PC-9 (cell line): ENCODE measurements around the gene EXT2. TPM values are rescaled to one million over a fixed set of nuclear protein-coding genes. Genes with fewer than 3 reads are reported as not detected.

Experiments
- BruUV-seq: library from RNA; stranded (reverse); fragments of 400-500 nt; replicated peaks from 2 replicates; lab custom pipeline; 2021; lab: Mats Ljungman, UMichigan
- CTCF ChIA-PET: fragments of 300-600 bp; sonication (Branson Sonifier 250); formaldehyde crosslinking; loops from one replicate; lab custom pipeline; 2022; ENCODE audit warnings: antibody characterized with exemption; lab: Charles Lee
- POLR2A ChIA-PET: fragments of 300-600 bp; sonication (Branson Sonifier 250); formaldehyde crosslinking; loops from one replicate; lab custom pipeline; 2022; ENCODE audit warnings: antibody characterized with exemption; ENCODE audit not compliant: unreplicated experiment; lab: Charles Lee
- DNase-seq, 2 experiments: peaks; one replicate each; pipeline versions ENCODE4 v3.0.0 to v3.0.0-alpha.2; 2015 to 2022; ENCODE audit warnings: mixed read lengths in 1 of 2
- H2AFZ ChIP-seq: fragments of 200-600 bp; sonication (generic); 2 replicates; pipeline ENCODE4 v1.8.1; 2017; ENCODE audit warnings: antibody characterized with exemption
- H3F3A ChIP-seq: fragments of 200-600 bp; sonication (generic); 2 replicates; pipeline ENCODE4 v1.8.1; 2017; ENCODE audit warnings: antibody characterized with exemption, mild to moderate bottlenecking, low read depth; ENCODE audit not compliant: insufficient read depth
- H3K27ac ChIP-seq: fragments of 200-600 bp; sonication (generic); 2 replicates; pipeline ENCODE4 v1.6.1; 2016; ENCODE audit warnings: mixed run types
- H3K27me3 ChIP-seq: fragments of 200-600 bp; sonication (generic); 2 replicates; pipeline ENCODE4 v1.6.1; 2016; ENCODE audit warnings: low read depth, mixed run types; ENCODE audit not compliant: insufficient read depth
- H3K36me3 ChIP-seq: fragments of 200-600 bp; sonication (generic); 2 replicates; pipeline ENCODE4 v1.6.1; 2016; ENCODE audit warnings: low read depth, mixed run types
- H3K4me1 ChIP-seq: fragments of 200-600 bp; sonication (generic); replicated peaks from 2 replicates; pipeline ENCODE4 v1.6.1; 2016; ENCODE audit warnings: mixed run types; ENCODE audit not compliant: insufficient read depth
- H3K4me2 ChIP-seq: fragments of 200-600 bp; sonication (generic); 2 replicates; pipeline ENCODE4 v1.6.1; 2017; ENCODE audit warnings: mixed run types
- H3K4me3 ChIP-seq: fragments of 200-600 bp; sonication (generic); 2 replicates; pipeline ENCODE4 v1.6.1; 2016; ENCODE audit warnings: mixed run types
- H3K79me2 ChIP-seq: fragments of 200-600 bp; sonication (generic); 2 replicates; pipeline ENCODE4 v1.6.1; 2017; ENCODE audit warnings: low read depth, mixed run types
- H3K9me2 ChIP-seq: fragments of 200-600 bp; sonication (generic); 2 replicates; pipeline ENCODE4 v1.8.1; 2017; ENCODE audit warnings: mild to moderate bottlenecking; ENCODE audit not compliant: insufficient read depth
- H3K9me3 ChIP-seq: fragments of 200-600 bp; sonication (generic); 2 replicates; pipeline ENCODE4 v1.8.1; 2016; ENCODE audit warnings: low read depth; ENCODE audit not compliant: insufficient read depth
- H4K20me1 ChIP-seq: fragments of 200-600 bp; sonication (generic); 2 replicates; pipeline ENCODE4 v1.8.1; 2017; ENCODE audit not compliant: insufficient read depth
- EZH2 ChIP-seq: fragments of 200-600 bp; sonication (generic); IDR thresholded peaks from 2 replicates; pipeline ENCODE4 v1.8.0; 2017; ENCODE audit warnings: antibody characterized with exemption, low read depth
- intact Hi-C: fragments of 100-400 bp; cut with micrococcal nuclease; formaldehyde crosslinking; loops from one replicate; pipeline ENCODE4 v1.10.0; 2022; ENCODE audit not compliant: unreplicated experiment
- total RNA-seq: library from RNA; stranded (reverse); gene quantifications from 2 replicates; pipeline ENCODE4 v1.2.3, GENCODE V29; 2021
- TF ChIP-seq, protein P1 (sequence below): fragments of 200-600 bp; sonication (generic); conservative IDR thresholded peaks from 2 replicates; pipeline ENCODE4 v1.6.1; 2017; ENCODE audit warnings: mixed run types, antibody characterized with exemption, mild to moderate bottlenecking, moderate library complexity

Gene EXT2
- total RNA-seq, 1 experiment from 2014 or later = 72.4 TPM

DNA sequence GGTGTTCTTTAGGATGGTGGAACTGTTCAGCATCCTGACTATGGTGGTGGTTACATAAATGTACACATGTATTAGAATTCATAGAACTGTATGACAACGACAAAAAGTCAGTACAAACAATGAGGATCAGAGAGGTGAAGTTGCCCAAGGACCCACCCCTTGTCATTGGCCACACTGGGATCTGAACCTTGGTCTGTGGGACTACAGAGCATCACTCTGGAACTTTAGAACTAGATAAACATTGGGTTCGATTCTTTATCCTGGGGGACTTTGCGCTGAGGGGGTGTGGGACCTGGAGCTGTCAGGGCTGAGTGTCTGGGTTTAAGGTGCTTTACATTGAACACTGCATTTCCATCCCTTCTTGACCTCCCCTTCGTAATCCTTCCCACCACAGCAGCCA is 12.8 kb upstream of the EXT2 start:
- TF ChIP-seq EZH2 = no peak
- TF ChIP-seq, protein P1, sequence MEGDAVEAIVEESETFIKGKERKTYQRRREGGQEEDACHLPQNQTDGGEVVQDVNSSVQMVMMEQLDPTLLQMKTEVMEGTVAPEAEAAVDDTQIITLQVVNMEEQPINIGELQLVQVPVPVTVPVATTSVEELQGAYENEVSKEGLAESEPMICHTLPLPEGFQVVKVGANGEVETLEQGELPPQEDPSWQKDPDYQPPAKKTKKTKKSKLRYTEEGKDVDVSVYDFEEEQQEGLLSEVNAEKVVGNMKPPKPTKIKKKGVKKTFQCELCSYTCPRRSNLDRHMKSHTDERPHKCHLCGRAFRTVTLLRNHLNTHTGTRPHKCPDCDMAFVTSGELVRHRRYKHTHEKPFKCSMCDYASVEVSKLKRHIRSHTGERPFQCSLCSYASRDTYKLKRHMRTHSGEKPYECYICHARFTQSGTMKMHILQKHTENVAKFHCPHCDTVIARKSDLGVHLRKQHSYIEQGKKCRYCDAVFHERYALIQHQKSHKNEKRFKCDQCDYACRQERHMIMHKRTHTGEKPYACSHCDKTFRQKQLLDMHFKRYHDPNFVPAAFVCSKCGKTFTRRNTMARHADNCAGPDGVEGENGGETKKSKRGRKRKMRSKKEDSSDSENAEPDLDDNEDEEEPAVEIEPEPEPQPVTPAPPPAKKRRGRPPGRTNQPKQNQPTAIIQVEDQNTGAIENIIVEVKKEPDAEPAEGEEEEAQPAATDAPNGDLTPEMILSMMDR = no peak
- H3K27ac ChIP-seq = no peak overlapping the region
- H3K4me3 ChIP-seq = no peak overlapping the region
- no peak overlapping the region for H3K4me2 ChIP-seq
- CTCF ChIA-PET = no interaction called here
- H3K36me3 ChIP-seq = no peaks in the 10 kb centered on the region
- no peak overlapping the region for H2AFZ ChIP-seq
- DNase-seq = no peak
- intact Hi-C loops = no loop called here
- no peaks in the 10 kb centered on the region for H3K9me2 ChIP-seq
- H3K4me1 ChIP-seq = no peaks in the 10 kb centered on the region
- H3K9me3 ChIP-seq = 0 out of 2 replicates have a peak, but pooled peaks cover 2% of the 10 kb centered on the region
- H3K79me2 ChIP-seq = no peaks in the 10 kb centered on the region
- no peaks in the 10 kb centered on the region for H3F3A ChIP-seq
- no TSS peak for BruUV-seq
- no peaks in the 10 kb centered on the region for H3K27me3 ChIP-seq
- no peaks in the 10 kb centered on the region for H4K20me1 ChIP-seq
- POLR2A ChIA-PET = no interaction called here

DNA sequence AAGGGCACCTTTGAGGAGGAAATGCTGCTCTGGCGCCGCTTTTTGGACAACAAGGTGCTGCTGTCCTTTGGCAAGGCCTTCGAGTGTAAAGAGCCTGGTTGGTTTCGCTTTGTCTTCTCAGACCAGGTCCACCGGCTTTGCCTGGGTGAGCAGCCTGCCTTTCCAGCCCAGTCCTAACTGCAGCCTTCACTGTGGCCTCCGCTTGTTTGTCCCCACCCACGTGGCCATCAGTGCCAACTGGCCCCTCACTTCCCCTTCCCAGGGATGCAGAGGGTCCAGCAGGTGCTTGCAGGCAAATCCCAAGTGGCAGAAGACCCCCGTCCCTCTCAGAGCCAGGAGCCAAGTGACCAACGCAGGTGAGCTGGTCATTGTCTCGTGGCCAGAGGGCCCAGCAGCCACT is 12.0 kb upstream of the EXT2 start:
- Histone ChIP-seq H3K36me3 (no peaks in the 10 kb centered on the region), H3K9me3 (0 out of 2 replicates have a peak, but pooled peaks cover 2% of the 10 kb centered on the region), H3K4me1 (no peaks in the 10 kb centered on the region), H3K27me3 (no peaks in the 10 kb centered on the region), H3K27ac (no peak overlapping the region), H3F3A (no peaks in the 10 kb centered on the region), H3K4me3 (no peak overlapping the region), H2AFZ (no peak overlapping the region), H3K4me2 (no peak overlapping the region), H3K79me2 (no peaks in the 10 kb centered on the region), H4K20me1 (no peaks in the 10 kb centered on the region), H3K9me2 (no peaks in the 10 kb centered on the region)
- no TSS peak for BruUV-seq
- POLR2A ChIA-PET = no interaction called here
- DNase-seq = no peak
- CTCF ChIA-PET = no interaction called here
- intact Hi-C loops = no loop called here
- TF ChIP-seq, protein P1 = no peak
- TF ChIP-seq EZH2 = no peak

DNA sequence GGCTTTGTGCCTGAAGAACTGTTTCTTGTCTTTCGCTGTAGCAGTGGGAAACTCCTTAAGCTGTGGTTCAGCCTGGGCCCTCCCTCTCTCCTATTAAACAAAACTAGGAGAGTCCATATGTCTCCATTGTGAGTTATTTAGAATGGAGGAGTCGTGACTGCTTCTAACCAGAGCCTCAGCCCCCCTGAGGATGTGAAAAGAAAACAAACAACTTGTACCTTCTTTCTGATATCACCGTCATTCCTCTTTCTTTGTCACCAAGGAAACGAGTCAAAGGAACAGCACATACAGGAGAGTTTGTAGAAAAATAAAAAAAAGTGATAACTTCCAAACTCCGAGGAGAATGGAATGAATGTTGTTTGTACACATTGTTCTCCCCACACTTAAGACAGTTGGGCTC is 11.6 kb upstream of the EXT2 start:
- TF ChIP-seq, protein P1 = no peak
- no peak for TF ChIP-seq EZH2
- H4K20me1 ChIP-seq = no peaks in the 10 kb centered on the region
- intact Hi-C loops = no loop called here
- H2AFZ ChIP-seq = no peak overlapping the region
- POLR2A ChIA-PET = no interaction called here
- H3K4me2 ChIP-seq = no peak overlapping the region
- H3K27me3 ChIP-seq = no peaks in the 10 kb centered on the region
- BruUV-seq = no TSS peak
- H3K9me3 ChIP-seq = 0 out of 2 replicates have a peak, but pooled peaks cover 2% of the 10 kb centered on the region
- CTCF ChIA-PET = no interaction called here
- H3K79me2 ChIP-seq = no peaks in the 10 kb centered on the region
- H3K27ac ChIP-seq = no peak overlapping the region
- H3F3A ChIP-seq = no peaks in the 10 kb centered on the region
- no peak for DNase-seq
- no peaks in the 10 kb centered on the region for H3K9me2 ChIP-seq
- H3K4me3 ChIP-seq = no peak overlapping the region
- no peaks in the 10 kb centered on the region for H3K36me3 ChIP-seq
- no peaks in the 10 kb centered on the region for H3K4me1 ChIP-seq
